ENCODE data around the gene SNX18. TPM values are rescaled to one million over a fixed set of nuclear protein-coding genes. Genes with fewer than 3 reads are reported as not detected.
"Not testable (repeated sequence)": the region's sequence is repeated elsewhere in the genome, so short reads cannot be mapped to it uniquely, and the experiment has no call there.

The SNX18 gene, protein sequence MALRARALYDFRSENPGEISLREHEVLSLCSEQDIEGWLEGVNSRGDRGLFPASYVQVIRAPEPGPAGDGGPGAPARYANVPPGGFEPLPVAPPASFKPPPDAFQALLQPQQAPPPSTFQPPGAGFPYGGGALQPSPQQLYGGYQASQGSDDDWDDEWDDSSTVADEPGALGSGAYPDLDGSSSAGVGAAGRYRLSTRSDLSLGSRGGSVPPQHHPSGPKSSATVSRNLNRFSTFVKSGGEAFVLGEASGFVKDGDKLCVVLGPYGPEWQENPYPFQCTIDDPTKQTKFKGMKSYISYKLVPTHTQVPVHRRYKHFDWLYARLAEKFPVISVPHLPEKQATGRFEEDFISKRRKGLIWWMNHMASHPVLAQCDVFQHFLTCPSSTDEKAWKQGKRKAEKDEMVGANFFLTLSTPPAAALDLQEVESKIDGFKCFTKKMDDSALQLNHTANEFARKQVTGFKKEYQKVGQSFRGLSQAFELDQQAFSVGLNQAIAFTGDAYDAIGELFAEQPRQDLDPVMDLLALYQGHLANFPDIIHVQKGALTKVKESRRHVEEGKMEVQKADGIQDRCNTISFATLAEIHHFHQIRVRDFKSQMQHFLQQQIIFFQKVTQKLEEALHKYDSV
- 4.0 TPM for polyA plus RNA-seq

DNA sequence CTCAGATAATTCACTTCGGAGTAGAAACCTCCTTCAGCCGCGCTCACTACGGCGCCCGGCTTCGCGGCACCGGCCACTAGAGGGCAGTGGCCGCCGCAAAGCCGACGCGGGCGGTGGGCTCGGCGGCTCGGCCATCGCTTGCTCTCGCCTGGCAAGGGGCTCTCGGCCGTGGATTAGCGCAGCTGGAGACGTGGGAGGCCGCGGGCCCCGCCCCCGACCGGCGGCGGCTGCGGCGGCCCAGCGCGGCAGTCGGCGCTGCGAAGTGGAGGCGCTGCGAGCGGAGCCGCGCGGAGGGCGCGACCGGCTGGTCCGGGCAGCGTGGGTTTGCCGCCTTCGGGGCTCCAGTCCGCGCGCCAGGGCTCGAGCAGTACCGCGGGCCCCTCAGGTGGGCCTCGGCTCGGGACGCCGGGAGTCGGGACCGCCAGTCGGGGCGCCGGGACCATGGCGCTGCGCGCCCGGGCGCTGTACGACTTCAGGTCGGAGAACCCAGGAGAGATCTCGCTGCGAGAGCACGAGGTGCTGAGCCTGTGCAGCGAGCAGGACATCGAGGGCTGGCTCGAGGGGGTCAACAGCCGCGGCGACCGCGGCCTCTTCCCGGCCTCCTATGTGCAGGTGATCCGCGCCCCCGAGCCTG is at the start of gene SNX18:
TSS of gene SNX18 (plus strand) at position 248 of the 634 bp plus-strand sequence. CDS start at position 442, 194 bp downstream.
- Mint-ChIP-seq H3K4me1 (peaks cover 25 to 31% (median 26%) of the 10 kb centered on the region in 3 donors), H3K27ac (peak within 1 kb of the TSS in 2 of 3 donors; percentile 29 to 59), H3K27me3 (peaks cover 3% of the 10 kb centered on the region), H3K36me3 (peaks cover 4% of the 10 kb centered on the region), H3K4me3 (peak within 1 kb of the TSS; percentile 87 to 99 (median 93)), H3K9me3 (no peaks in the 10 kb centered on the region)

DNA sequence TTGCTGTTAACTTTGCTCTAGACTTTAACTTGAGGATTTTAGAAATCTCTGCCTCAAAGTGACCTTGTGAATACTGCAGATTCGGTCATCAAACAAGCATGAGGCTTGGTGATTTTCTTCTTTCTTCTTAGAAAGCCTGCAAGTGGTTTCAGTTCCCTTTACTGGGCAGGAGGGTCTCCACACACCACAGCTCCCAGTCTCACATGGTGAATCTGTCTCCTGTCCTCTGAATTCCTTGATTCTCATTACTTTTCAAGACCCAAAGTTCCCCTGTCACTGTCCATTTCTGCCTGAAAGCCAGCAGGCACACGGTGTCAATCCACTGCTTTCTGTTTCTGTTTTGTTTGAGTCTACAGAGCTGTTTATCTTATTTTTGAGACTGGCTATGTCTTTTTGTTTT is 47.9 kb upstream of the SNX18 start:
- Mint-ChIP-seq H3K4me1 (peaks cover 8 to 10% (median 8%) of the 10 kb centered on the region in 3 donors), H3K36me3 (no peaks in the 10 kb centered on the region), H3K9me3 (no peaks in the 10 kb centered on the region)

DNA sequence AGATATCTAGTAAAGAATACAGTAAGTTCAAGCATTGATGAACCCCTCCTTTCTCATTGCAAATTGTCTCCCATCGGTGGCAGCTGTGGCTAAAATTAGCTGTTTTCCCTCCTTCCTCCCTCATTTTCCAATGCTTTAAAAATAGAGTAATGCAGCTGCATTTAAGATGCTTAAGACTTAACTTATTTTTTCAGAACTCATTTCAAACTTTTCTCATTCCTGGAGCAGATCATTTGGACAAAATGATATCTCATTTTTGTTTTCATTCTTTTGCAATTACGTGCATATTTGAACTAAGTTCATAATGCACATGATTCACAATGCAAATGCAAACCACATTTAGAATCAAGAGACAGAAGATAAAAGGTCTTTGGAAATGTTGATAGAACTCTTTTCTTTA is 47.4 kb upstream of the SNX18 start:
- Mint-ChIP-seq H3K36me3 (no peaks in the 10 kb centered on the region), H3K27me3 (peaks cover 2% of the 10 kb centered on the region), H3K27ac (no peak overlapping the region), H3K4me1 (peaks cover 8 to 10% (median 8%) of the 10 kb centered on the region in 3 donors), H3K9me3 (no peaks in the 10 kb centered on the region), H3K4me3 (peak overlapping the region in 1 of 4 donors; percentile 35)

More for the DNA sequence above, 47.9 kb upstream of the SNX18 start:
- peaks cover 2% of the 10 kb centered on the region for H3K27me3 Mint-ChIP-seq
- H3K4me3 Mint-ChIP-seq, result peak overlapping the region in 2 of 4 donors; percentile 13
- H3K27ac Mint-ChIP-seq, result no peak overlapping the region

DNA sequence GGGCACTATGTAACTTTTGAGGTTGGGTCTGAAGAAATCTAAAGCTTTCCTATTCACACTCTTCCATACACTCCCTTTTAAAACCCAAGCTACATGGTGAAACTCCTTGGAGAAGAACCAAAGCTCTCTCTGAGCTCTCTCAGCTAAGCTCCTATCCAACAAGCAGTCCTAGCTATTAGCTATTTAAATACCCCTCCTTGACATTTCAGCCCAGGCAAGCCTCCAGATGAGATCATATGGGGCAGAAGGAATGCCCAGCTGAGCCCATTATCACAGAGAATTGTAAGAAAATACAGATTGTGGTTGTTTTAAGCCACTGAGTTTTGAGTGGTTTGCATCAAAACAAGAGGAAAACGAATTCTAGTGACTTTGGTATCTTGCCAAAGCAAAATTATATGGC is 46.9 kb upstream of the SNX18 start:
- H3K4me1 Mint-ChIP-seq, result peaks cover 8 to 10% (median 9%) of the 10 kb centered on the region in 3 donors
- H3K9me3 Mint-ChIP-seq, result no peaks in the 10 kb centered on the region
- H3K27me3 Mint-ChIP-seq, result peaks cover 2% of the 10 kb centered on the region
- no peak overlapping the region for H3K27ac Mint-ChIP-seq
- no peak overlapping the region for H3K4me3 Mint-ChIP-seq
- no peaks in the 10 kb centered on the region for H3K36me3 Mint-ChIP-seq

DNA sequence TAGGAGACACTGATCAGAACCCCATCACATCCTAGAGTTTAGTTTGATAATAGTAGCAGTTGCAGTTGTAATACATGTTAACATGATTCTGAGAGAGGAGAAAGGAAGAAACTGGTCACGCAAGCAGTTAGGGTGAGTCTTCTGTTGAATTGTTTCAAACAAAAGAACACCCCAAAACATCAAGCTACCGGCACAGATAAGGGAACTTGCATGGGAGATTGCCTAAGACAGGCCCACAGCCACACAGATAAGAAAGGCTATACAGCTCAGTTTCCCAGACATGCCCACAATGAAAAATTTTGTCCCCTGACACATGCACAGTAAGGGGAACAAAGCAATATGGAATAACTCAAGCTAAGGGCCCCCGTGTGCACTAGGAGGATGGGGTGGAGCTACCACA is 46.2 kb upstream of the SNX18 start:
- peaks cover 4% of the 10 kb centered on the region for H3K27me3 Mint-ChIP-seq
- no peaks in the 10 kb centered on the region for H3K36me3 Mint-ChIP-seq
- H3K27ac Mint-ChIP-seq, result no peak overlapping the region
- H3K4me3 Mint-ChIP-seq, result no peak overlapping the region
- H3K9me3 Mint-ChIP-seq, result no peaks in the 10 kb centered on the region
- H3K4me1 Mint-ChIP-seq, result peaks cover 8 to 10% (median 9%) of the 10 kb centered on the region in 3 donors

DNA sequence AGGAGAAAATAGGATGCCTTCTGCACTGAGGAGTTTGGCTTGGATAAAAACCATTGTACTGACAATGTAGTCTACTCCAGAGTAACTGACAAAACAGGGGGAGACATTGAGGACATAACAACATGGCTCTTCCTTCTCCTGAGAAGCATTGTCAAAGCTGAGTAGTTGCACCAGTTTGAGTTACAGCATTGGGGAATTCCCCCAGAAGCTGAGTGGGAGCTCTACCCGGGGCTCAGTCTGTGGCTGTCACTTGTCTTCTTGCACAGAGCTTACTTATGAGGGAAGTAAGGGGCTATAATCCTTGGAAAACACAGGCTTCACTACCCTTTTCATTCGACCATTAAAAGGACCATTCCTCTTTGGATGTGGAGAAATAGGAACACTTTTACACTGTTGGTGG is 40.9 kb upstream of the SNX18 start:
- peaks cover 9% of the 10 kb centered on the region for H3K27me3 Mint-ChIP-seq
- no peak overlapping the region for H3K4me3 Mint-ChIP-seq

DNA sequence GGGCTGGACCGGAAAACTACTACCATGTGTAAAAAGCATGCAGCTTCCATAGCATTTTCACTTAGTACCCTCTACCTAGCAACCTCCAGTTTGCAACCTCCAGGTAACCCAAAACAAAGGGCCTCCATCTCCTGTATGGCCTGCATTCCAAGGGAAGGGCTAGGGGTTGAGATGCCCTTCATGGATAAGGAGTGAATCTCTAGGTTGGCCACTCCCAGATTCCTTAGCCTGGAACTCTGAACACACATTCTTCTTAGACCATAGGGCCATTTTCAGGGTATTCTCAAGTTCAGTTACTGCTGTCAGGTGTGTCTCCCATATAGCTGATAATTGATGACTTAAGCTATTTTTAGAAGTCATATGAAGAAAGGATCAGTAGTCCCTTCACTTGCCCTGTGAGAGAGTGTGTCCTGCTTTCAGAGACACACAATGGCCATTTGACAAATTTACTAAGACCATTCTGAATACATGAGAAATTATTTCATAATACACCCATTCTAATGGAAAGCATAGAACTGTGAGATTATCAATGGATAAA is 39.5 kb upstream of the SNX18 start:
- no peak overlapping the region for H3K27ac Mint-ChIP-seq
- no peak overlapping the region for H3K4me3 Mint-ChIP-seq
- no peaks in the 10 kb centered on the region for H3K9me3 Mint-ChIP-seq
- H3K4me1 Mint-ChIP-seq, result peaks cover 0 to 1% (median 0%) of the 10 kb centered on the region in 3 donors
- no peaks in the 10 kb centered on the region for H3K36me3 Mint-ChIP-seq
- H3K27me3 Mint-ChIP-seq, result peaks cover 11% of the 10 kb centered on the region

More for the DNA sequence above, 40.9 kb upstream of the SNX18 start:
- no peaks in the 10 kb centered on the region for H3K9me3 Mint-ChIP-seq
- H3K4me1 Mint-ChIP-seq, result peaks cover 0 to 4% (median 0%) of the 10 kb centered on the region in 3 donors
- no peak overlapping the region for H3K27ac Mint-ChIP-seq
- no peaks in the 10 kb centered on the region for H3K36me3 Mint-ChIP-seq

DNA sequence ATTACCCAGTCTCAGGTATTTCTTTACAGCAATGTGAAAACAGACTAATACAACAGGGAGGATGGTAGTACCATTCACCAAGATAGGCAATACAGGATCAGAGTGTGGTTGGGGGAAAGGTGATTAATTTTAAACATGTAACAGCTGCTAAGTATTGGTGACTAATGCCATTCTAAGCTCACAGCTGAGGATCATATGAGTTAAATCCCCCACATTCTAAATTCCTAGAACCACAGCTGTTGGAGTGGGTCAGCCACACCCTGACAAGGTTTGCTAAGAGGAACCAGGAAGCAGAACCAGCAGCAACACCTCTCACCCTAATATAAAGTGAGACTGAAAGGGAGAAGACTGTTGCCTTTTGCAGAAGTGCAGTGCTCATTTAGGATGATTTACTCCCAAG is 37.3 kb upstream of the SNX18 start:
- no peaks in the 10 kb centered on the region for H3K36me3 Mint-ChIP-seq
- H3K4me1 Mint-ChIP-seq, result peaks cover 0 to under 1% (median 0%) of the 10 kb centered on the region in 3 donors
- no peak overlapping the region for H3K27ac Mint-ChIP-seq
- H3K27me3 Mint-ChIP-seq, result peaks cover 9% of the 10 kb centered on the region
- H3K9me3 Mint-ChIP-seq, result no peaks in the 10 kb centered on the region
- no peak overlapping the region for H3K4me3 Mint-ChIP-seq

DNA sequence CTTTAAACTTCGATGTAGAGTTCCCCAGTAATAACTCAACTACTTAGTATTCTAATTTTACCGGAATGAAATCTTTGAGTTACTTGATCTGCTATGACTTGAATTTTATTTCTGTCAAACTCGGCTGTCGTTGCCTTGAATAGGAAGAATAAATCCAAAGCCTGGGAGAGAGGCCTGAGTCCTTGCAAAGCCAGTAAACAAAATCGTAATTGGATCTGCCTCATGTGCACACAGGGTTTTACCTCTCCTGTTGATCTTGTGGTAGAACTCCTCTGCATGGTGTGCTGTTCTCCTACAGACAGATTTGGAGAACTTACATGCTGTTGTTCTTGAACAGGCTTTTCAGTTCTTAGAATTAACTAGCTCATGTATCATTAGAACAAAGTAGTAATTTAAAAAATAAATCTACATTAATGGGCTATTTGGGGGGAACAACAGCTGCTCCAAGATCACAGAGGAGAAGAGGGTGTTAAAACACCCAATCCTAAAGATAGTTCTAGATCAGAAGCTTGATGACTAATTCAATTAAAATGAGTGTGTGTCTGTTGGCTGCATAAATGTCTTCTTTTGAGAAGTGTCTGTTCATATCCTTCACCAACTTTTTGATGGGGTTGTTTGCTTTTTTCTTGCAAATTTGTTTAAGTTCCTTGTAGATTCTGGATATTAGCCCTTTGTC is 33.2 kb upstream of the SNX18 start:
- H3K9me3 Mint-ChIP-seq, result no peaks in the 10 kb centered on the region
- H3K4me1 Mint-ChIP-seq, result peaks cover 0 to 2% (median 0%) of the 10 kb centered on the region in 3 donors
- H3K36me3 Mint-ChIP-seq, result no peaks in the 10 kb centered on the region
- H3K27me3 Mint-ChIP-seq, result peaks cover 3% of the 10 kb centered on the region
- H3K27ac Mint-ChIP-seq, result no peak overlapping the region
- H3K4me3 Mint-ChIP-seq, result no peak overlapping the region

DNA sequence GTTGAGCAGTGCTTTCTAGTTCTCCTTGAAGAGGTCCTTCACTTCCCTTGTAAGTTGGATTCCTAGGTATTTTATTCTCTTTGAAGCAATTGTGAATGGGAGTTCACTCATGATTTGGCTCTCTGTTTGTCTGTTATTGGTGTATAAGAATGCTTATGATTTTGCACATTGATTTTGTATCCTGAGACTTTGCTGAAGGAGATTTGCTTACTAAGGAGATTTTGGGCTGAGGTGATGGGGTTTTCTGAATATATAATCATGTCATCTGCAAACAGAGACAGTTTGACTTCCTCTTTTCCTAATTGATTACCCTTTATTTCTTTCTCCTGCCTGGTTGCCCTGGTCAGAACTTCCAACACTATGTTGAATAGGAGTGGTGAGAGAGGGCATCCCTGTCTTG is 31.9 kb upstream of the SNX18 start:
- H3K4me1 Mint-ChIP-seq, H3K27me3 Mint-ChIP-seq, H3K9me3 Mint-ChIP-seq, H3K36me3 Mint-ChIP-seq, H3K4me3 Mint-ChIP-seq, H3K27ac Mint-ChIP-seq: not testable (repeated sequence)

DNA sequence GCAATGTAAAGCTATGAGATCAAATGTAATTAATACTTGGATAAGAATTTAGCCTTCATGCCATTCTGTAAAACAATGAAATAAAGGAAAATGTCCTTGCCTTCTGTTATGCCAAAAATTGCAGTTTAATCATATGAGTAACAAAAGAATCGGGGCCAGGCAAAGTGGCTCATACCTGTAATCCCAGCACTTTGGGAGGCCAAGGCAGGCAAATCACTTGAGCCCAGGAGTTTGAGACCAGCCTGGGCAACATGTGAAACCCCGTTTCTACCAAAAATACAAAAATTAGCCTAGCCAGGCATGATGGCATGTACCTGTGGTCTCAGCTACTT is 27.9 kb upstream of the SNX18 start:
- not testable (repeated sequence) for H3K27me3 Mint-ChIP-seq, H3K4me3 Mint-ChIP-seq, H3K36me3 Mint-ChIP-seq, H3K9me3 Mint-ChIP-seq, H3K4me1 Mint-ChIP-seq, H3K27ac Mint-ChIP-seq

DNA sequence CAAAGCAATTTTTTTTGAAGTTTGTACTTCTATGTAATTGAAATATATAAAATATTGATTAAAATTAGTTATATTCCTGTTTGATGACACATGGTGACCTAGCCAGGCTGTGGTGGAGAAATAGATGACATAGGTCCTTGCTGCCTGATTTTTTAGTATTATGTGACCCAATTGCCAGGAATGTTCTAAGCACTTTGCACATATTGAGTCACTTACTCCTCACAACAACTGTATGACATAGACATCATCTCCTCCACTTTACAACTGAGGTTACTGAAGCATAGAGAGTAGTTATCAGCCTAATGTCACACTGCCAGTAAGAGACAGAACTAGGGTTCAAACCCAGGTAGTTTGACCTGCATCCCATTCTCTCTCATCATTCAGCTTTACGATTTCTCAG is 26.2 kb upstream of the SNX18 start:
- Mint-ChIP-seq H3K36me3 (no peaks in the 10 kb centered on the region), H3K27me3 (peaks cover 2% of the 10 kb centered on the region), H3K9me3 (no peaks in the 10 kb centered on the region), H3K4me3 (no peak overlapping the region), H3K4me1 (peaks cover 0 to 2% (median 2%) of the 10 kb centered on the region in 3 donors), H3K27ac (no peak overlapping the region)

DNA sequence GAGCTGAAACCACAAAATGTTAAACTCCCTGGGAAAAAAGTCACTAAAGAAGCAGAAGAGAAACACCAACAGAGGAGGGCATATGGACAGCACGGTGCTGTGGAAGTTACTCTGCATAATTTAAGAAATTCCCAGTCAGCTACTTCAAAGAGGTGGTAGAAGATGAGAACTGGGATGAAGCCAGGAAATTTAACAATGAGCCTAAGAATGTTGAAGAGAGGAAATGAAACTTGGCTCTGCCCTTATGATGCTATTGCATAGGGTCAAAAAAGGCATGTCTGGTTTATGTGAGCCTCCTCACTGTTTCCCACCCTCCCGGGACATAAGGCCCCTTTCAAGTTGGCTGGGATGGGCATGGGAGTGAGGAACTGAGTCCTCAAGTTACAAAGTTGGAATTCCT is 25.4 kb upstream of the SNX18 start:
- peaks cover 3% of the 10 kb centered on the region for H3K27me3 Mint-ChIP-seq
- H3K27ac Mint-ChIP-seq, result no peak overlapping the region
- peaks cover 0 to 4% (median 0%) of the 10 kb centered on the region in 3 donors for H3K9me3 Mint-ChIP-seq
- peaks cover 0 to 2% (median 2%) of the 10 kb centered on the region in 3 donors for H3K4me1 Mint-ChIP-seq
- H3K4me3 Mint-ChIP-seq, result no peak overlapping the region
- H3K36me3 Mint-ChIP-seq, result no peaks in the 10 kb centered on the region

DNA sequence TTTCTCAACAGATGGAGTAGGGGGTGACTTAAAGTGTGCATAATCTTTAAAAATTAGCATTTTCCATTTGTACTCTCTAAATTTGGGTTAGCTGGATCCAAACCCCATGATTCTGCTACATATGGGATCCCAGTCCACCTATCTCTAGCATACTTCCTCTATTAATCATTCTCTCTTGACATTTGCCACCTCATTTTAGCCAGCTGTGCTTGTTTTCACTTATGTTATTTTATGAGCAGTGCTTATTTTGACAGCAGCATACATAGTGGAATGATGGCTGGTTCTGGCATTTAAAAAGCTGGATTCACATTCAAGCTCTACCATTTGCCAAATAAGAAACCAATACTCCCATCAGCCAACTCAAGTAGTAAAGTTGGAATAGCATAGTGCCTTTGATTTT is 22.5 kb upstream of the SNX18 start:
- H3K36me3 Mint-ChIP-seq, result no peaks in the 10 kb centered on the region
- peaks cover 0 to 13% (median 11%) of the 10 kb centered on the region in 3 donors for H3K9me3 Mint-ChIP-seq
- H3K27ac Mint-ChIP-seq, result no peak overlapping the region
- peaks cover 0 to 2% (median 0%) of the 10 kb centered on the region in 3 donors for H3K4me1 Mint-ChIP-seq
- no peak overlapping the region for H3K4me3 Mint-ChIP-seq
- H3K27me3 Mint-ChIP-seq, result peaks cover 5% of the 10 kb centered on the region

DNA sequence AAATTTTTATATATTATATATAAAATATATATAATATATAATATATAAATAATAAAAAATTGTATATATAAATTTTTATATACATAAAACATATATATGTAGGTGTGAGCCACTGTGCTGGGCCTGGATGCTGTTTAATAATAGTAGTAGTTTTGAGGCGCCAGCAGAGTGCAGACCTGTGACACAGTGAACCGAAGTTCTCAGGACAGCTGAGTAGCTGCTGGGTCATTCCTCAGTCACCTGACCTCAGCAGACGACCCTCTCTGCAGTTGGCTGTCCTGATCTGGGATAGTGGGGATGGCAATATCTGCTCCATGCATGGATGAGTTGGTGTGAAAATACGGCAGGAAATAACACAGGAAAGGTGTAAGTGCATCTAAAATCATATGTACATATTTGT is 3.3 kb upstream of the SNX18 start:
- Mint-ChIP-seq H3K36me3 (no peaks in the 10 kb centered on the region), H3K4me1 (peaks cover 0 to 7% (median 2%) of the 10 kb centered on the region in 3 donors), H3K27me3 (peaks cover 4% of the 10 kb centered on the region), H3K9me3 (no peaks in the 10 kb centered on the region), H3K4me3 (peak overlapping the region in 1 of 4 donors; percentile 87), H3K27ac (no peak overlapping the region)
